Measurements from ENCODE around the gene CEP78.

CEP78 gene

GRCh38 chr9:78286946-78287388 lies 51.1 kb downstream of the CEP78 start:
- no peak for DNase-seq (ENCODE audit: low read depth, low spot score)

- no peak for DNase-seq (ENCODE audit: low read depth, low spot score)
Observed at GRCh38 chr9:78288214-78288892, 52.5 kb downstream of the CEP78 start.

GRCh38 chr9:78289474-78289873 lies 53.6 kb downstream of the CEP78 start:
- no peak for DNase-seq (ENCODE audit: low read depth, low spot score)

- no peak for DNase-seq (ENCODE audit: low read depth, low spot score)
Observed at GRCh38 chr9:78291240-78291925, 55.5 kb downstream of the CEP78 start.

- DNase-seq (ENCODE audit: low read depth, low spot score) = no peak
Observed at GRCh38 chr9:78292026-78292425, 56.2 kb downstream of the CEP78 start.

GRCh38 chr9:78292716-78293497 lies 57.0 kb downstream of the CEP78 start:
- DNase-seq (ENCODE audit: low read depth, low spot score) = no peak

- no peak for DNase-seq (ENCODE audit: low read depth, low spot score)
Observed at GRCh38 chr9:78294290-78295176, 58.7 kb downstream of the CEP78 start.

GRCh38 chr9:78295177-78295575 lies 59.3 kb downstream of the CEP78 start:
- DNase-seq (ENCODE audit: low read depth, low spot score) = no peak

GRCh38 chr9:78295731-78296130 lies 59.9 kb downstream of the CEP78 start:
- no peak for DNase-seq (ENCODE audit: low read depth, low spot score)

GRCh38 chr9:78296201-78296892 lies 60.5 kb downstream of the CEP78 start:
- no peak for DNase-seq (ENCODE audit: low read depth, low spot score)

GRCh38 chr9:78296893-78297671 lies 61.2 kb downstream of the CEP78 start, which contains the start of gene PSAT1:
Gene PSAT1 (plus strand): TSS chr9:78297125. CDS start chr9:78297211, 86 bp downstream.
- peak; percentile 86 for DNase-seq (ENCODE audit: low read depth, low spot score)

GRCh38 chr9:78297672-78297961 lies 61.7 kb downstream of the CEP78 start:
- no peak for DNase-seq (ENCODE audit: low read depth, low spot score)

GRCh38 chr9:78298046-78298765 lies 62.3 kb downstream of the CEP78 start:
- DNase-seq (ENCODE audit: low read depth, low spot score) = no peak

- no peak for DNase-seq (ENCODE audit: low read depth, low spot score)
Observed at GRCh38 chr9:78300209-78300608, 64.3 kb downstream of the CEP78 start.

- no peak for DNase-seq (ENCODE audit: low read depth, low spot score)
Observed at GRCh38 chr9:78301466-78301865, 65.6 kb downstream of the CEP78 start.

- DNase-seq (ENCODE audit: low read depth, low spot score) = no peak
Observed at GRCh38 chr9:78303377-78304062, 67.6 kb downstream of the CEP78 start.

GRCh38 chr9:78304357-78304756 lies 68.5 kb downstream of the CEP78 start:
- DNase-seq (ENCODE audit: low read depth, low spot score) = no peak

GRCh38 chr9:78306222-78307076 lies 70.6 kb downstream of the CEP78 start:
- no peak for DNase-seq (ENCODE audit: low read depth, low spot score)

Measured in smooth muscle cell of the brain vasculature (primary cell).